Superior temporal gyrus (tissue), 1 donor: ENCODE data around the gene BCL2L14.

Experiments
- DNase-seq: peaks from one replicate; pipeline ENCODE4 v3.0.0-alpha.2; 2016; ENCODE audit errors: extremely low spot score

Gene BCL2L14, protein sequence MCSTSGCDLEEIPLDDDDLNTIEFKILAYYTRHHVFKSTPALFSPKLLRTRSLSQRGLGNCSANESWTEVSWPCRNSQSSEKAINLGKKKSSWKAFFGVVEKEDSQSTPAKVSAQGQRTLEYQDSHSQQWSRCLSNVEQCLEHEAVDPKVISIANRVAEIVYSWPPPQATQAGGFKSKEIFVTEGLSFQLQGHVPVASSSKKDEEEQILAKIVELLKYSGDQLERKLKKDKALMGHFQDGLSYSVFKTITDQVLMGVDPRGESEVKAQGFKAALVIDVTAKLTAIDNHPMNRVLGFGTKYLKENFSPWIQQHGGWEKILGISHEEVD

DNA sequence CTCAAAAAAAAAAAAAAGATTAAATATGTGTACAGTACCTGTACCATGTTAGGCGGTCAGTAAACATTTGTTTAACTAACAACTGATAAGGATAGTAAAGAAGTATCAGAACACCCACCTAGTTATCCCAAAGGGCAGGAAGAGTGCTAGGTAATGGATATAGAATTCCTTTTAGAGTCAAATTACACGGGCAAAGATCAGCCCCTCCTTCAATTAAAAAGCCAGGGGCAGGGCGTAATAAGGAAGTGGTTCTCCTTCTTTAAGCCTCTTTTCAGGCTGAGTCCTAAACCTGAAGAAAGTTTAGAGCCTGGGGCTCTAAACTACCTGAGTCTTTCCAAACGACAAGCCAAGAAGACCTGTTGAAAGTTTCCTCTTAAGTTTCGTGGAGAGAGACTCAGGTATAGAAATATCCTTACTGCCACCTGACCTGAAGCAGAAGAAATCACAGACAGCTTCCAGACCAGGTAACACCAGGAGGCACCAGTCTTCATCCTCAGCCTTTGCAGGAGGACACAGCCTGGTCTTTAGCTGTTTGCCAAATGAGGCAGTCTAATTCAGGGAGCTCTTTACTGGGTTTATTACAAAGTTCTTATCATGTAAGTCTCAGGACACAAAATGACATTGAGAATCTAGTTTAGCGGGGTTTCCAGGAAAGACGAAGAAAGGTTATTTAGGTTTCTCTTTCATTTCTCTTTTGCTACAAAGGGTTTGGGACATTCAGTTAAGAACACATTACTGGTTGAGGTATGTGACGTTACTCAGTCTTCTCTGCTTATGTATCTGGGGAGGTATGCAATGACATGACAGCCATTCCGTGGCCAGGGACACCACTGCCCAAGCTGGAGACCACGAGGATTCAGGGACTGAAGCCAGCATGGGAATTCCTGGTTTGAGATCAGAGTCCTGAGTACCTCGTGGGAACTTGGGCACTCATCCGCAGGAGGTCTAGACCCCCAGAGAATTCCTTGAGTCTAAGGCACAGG lies at the start of gene BCL2L14:
TSS of gene BCL2L14 (plus strand) at position 266 of the 983 bp plus-strand sequence. CDS start 8,367 bp downstream, outside the sequence.
- no peak for DNase-seq

DNA sequence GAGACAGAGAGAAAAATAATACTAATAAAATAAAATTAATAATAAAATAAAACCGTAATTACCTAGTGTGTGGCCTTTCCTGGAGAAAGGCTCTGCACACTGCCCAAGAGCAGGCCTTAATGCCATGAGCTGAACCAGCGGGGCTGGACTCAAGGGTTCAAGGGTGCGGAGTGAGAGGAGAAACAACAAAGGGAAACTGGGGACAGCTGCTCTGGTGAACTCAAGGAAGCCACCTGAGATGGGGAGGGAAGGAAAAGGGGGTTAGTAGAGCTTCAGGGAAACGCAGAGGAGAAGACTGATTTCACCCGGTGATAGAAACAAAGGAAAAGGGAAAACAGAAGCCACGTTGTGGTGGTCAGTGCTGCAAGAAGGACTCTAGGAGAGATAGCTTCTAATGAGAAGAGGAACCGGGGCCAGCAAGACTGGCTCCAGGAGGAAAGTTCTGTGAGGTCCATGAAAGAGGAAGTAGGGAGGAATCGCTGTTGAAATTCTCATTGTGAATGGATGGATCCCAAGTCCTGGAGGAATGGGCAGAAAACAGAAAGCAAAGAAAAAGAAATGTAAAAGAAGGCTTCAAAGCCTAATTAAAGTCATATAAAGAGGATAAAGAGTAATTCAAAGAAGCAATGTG lies 48.3 kb upstream of the BCL2L14 start:
- no peak for DNase-seq

DNA sequence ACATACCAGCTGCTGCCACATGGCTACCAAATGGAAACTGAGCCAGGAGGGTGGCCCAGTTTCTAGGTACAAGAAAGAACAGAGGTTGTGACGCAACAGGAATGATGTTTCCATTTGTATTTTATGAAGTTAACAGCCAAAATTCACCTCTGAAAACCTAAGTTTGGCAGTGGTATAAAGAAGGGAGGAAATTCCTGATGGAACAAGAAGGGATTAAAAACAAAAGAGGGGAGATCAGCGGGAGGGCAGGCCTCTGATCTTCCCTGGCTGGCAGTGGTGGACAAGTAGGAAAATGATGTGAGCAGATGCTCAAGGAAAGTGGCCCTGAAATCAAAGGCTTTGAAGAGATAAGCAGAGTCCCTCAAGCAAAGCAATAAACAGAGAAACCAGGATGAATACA lies 47.3 kb upstream of the BCL2L14 start:
- DNase-seq = no peak

DNA sequence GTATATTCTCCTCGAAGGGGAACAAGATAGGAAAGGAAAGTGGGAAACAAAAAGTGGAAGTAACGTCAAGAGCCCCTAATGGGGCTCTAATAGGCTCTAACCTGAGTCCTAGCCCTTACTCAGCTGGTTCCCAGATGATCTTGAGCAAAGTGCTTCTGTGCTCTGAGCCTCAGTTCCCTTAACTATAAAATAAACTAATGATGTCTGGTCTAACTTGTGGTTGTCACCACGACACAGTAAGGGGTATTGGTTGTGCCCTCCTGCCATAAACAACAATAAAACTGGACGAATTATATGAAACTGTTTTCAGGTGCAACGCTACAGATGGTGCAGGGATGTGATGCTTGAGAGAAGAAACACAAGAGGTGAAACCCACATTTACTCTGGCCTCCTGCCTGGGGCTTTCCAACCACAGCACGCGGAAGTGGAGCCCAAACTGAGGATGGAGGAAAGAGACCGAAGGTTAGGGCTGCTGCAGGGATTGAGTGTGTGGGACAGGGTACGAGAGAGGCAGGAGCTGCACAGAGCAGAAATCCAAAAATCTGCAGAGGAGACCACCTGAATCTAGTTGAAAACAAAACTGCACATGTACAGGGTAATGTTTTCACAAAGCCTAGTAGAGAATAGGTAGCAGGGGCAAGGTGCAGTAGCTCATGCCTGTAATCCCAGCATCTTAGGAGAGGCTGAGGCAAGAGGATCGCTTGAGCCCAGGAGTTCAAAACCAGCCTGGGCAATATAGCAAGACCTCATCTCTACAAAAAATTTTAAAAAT lies 45.6 kb upstream of the BCL2L14 start:
- DNase-seq = no peak

DNA sequence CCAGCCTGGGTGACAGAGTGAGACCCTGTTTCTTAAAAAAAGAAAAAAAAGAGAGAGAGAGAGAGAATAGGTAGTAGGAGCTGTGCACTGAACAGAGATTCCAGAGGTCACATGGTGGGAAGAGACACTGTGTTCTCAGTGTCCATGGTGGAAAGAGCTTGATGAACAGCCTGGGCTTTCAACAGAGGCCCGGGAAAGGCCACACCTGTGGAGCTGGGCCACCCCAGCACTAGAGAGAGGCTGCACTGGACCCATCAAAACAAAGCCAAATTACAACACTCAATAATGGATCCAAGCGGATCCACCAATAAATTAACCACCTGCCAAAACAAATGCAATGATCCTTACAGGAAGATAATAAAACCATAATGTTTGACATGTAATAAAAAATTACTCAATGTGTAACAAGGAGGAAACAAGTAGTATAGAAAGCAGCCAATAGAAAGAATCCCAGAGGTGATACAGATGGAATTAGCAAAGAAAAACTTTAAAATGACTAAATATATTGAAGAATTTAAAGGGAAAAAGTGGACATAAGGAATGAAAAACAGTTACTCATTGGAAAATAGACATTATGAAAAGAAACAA lies 44.8 kb upstream of the BCL2L14 start:
- DNase-seq = no peak

DNA sequence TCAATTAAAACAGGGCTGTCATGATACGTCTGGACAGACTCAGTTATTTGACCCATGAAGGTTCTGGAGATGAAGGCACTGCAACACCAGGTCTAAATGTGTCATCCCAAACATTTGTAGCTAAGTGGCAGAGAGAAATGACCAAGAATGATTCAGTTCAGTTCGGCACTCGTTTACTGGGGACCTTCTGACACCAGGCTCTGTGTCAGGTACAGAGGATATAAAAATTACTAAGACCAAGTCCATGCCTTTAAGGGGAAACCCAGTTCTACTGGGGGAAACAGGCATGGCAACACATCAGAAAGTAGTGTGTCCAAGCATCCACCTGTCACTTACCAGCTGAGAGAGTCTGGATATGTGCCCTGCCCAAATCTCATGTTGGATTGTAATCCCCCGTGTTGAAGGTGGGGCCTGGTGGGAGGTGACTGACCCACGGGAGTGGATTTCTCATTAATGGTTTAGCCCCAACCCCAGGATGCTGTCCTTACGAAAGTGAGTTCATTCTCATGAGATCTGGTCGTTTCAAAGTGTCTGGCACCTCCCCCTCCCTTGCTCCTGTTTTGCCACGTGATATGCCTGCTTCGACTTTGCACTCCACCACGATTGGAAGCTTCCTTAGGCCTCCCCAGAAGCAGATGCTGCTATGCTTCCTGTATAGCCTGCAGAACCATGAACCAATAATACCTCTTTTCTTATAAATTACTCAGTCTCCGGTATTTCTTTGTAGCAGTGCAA lies 41.9 kb upstream of the BCL2L14 start:
- DNase-seq = no peak

DNA sequence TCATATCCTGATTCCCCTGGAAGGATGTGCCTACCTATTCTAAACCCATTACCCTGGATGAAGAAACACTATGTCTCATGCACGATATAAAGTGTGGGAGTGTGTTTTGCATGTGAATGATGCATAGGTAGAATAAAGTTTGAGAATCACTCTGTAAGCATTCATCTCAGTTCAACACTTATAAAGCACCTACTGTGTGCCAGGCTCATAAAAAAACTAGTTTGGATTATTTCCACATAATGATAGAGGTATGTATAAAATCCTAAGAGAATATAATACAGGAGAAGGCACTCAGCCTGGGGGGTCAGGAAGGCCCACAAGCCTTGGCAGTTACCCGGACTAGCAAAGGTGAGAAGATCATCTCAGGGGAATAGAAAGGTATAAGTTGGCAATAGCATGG lies 41.1 kb upstream of the BCL2L14 start:
- DNase-seq = no peak

DNA sequence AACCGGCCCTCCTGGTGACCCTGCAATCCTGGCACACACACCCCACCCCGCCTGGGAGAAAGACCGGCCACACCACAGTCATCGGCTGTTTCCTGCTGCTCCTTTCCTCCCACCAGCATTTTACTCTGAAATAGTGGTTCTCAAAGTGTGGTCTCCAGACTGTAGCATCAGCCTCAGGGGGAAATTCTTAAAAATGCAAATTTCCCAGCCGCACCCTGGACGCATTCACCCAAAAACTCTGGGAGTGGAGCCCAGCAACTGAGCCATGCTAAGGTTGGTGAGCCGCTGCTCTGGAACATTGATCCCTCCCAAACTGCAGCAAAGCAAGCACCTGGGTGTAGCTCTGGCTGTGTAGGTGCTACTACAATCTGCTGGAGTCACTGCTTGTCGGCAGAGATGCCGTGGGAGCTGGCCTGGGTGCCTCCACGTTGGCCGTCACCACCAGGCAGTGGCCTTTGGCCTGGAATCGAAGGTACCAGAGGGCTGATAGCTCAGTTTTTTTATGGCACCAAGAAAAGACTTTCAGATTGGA lies 38.4 kb upstream of the BCL2L14 start:
- DNase-seq = no peak

DNA sequence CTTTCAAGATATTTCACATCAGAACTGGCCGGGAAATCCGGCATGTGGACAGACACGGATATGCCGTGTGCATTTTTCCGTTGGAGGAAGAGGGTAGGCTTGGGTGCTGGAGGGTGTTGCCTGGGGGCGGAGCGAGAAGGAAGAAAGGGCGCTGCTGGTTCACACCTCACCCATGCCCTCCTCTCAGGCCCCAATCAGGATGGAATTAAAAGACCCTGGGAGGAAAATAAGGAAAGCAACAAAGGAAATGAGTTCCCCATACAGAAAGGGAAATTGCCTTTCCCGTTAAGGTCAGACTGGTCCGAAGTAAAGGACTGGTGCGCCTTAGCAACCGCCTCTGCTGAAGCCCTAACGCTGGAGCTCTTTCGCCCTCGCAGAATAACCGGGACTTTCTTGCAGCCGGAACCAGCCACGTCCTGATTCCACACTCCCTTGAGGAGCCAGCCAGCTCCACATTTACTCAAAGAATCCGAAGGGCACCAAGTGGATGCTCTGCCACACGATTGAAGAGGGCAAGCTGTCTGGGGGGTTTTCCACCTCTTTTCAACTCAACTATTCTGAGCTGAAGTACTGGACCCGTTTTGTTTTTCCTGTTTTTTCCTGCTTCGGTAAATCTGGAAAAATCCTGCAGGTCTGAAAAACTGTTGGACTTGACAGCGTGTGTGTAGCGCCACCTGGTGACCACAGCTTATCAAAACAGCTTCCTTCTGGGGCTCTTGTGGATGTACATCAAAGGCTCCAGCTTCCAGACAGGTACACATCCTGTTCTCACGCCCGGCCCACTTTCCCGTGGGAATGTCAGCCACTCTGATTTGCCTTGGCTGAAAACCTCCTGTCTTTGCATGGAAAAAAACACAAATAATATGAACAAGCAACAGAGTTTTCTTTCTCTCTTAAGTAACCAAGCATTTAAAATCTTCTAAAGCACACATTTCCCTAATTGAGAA lies 37.6 kb upstream of the BCL2L14 start:
- peak; percentile 94 for DNase-seq

DNA sequence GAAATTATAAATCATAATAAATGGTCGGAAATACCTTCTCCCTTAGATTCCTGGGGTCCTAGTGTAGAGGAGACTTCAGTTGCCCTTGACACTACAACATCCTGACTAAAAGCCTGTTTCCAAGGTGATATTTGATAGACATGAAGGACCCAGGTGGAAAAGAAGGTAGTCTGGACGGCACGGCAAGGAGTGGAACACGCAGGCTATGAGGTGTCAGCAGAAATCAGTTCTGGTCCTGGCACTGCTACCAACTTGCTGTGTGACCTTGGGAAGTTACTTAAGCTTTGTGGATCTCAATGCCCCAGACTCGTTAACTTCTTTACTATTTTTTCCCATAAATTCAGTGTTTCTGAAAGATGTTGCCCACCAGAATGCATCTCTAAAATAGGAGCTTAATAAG lies 36.9 kb upstream of the BCL2L14 start:
- no peak for DNase-seq

DNA sequence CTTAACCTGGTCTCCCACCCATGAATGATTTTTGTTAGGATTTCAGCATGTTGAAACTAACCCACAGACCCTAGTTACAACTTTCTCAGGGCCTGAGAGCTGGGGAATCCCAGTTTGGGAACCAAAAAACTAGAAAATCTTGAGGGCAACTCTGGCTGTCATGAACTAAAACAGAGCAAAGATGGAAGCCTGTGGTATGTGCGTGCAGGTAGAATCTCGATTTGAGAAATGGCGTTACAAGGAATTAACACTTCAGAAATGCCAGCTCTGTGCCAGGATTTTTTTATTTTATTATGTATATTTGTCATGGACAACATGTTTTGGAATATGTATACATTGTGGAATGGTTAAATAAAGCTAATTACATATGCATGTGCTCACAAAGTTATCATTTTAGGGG lies 36.4 kb upstream of the BCL2L14 start:
- DNase-seq = no peak

DNA sequence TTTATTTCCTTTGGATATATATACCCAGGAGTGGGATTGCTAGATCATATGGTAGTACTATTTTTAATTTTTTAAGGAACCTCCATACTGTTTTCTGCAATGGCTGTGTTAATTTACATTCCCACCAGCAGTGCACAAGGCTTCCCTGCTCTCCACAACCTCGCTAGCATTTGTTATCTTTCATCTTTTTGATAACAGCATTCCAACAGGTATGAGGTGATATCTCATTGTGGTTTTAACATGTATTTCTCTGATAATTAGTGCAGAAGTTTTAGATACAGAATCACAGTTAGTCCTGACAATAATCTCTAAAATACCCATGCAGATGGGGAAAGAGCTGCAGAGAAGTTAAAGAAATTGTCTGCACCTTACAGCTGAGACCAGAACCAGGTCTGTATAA lies 35.5 kb upstream of the BCL2L14 start:
- DNase-seq = no peak

DNA sequence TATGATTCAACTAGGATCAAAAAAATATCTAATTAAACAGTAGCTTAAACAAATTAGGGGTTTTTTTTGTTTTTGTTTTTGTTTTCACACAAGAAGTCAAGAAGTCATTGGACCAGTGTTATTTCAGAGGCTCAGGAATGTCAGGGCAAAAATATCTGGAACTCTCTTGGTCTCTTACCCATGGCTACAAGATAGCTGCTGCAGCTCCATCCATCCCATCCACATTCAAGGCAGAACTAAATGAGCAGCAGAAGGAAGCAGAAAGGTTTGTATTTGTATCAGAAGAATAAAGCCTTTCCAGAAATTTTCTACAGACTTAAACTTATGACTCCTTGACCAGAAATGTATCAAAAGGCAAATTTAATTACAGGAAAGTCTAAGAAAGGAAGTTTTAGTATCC lies 33.8 kb upstream of the BCL2L14 start:
- no peak for DNase-seq

DNA sequence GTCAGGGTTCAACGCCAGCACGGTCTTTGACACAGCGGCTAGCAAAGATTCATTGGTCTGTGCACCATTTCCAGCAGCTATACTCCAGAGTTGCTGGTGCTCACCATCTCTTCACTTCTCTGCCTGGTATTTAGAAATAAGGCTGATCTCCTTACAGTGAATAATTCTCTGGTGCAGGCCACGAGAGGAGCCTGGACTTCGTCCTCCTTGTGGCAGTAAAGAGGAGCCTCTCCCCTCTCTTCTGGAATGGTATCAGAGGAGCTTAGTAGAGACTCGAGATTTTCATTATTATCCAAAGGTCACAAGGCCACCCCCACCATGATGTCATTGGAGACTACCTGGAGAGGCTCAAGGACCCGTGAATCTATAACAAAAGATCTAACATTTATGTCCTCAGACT lies 30.8 kb upstream of the BCL2L14 start:
- DNase-seq = no peak

DNA sequence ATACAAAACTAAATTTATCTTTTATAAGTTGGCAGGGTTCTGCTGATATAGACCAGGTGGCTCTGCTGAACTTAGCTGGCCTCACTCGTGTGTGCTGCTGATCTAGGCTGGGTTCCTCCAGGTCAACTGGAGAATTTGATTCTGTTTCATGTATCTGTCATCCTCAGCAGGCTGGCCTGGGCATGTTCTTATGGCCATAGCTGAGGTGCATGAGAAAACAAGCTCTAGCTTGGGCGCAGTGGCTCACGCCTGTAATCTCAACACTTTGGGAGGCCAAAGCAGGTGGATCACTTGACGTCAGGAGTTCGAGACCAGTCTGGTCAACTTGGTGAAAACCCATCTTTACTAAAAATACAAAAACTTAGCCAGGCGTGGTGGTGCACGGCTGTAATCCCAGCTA lies 24.3 kb upstream of the BCL2L14 start:
- DNase-seq = no peak

DNA sequence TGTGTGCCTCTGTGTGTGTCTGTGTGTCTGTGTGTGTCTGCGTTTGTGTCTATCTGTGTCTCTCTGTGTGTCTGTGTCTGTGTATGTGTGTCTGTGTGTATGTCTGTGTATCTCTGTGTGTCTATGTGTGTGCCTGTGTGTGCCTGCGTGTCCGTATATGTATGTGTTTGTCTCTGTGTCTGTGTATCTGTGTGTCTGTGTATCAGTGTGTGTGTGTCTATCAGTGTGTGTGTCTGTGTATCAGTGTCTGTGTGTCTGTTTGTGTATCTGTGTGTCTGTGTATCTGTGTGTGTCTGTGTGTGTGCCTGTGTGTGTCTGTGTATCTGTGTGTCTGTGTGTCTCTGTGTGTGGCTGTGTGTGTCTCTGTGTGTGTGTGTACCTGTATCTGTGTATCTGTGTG lies 23.1 kb upstream of the BCL2L14 start:
- DNase-seq = no peak

DNA sequence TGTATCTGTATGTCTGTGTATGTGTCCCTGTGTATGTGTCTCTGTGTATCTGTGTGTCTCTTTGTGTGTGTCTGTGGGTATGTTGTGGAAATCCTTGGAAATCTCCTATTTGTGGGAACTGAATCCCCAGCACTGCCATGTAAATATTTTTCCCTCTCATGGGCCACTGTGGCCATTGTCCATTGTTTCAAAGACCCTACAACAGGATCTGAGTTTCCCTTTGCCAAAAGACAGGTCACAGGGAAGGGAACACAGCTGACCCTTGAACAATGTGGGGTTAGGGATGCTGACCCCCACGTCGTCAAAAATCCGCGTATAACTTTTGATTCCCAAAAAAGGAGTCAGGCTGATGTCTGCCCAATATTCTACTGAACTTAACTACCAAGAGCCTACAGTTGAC lies 22.5 kb upstream of the BCL2L14 start:
- DNase-seq = no peak

DNA sequence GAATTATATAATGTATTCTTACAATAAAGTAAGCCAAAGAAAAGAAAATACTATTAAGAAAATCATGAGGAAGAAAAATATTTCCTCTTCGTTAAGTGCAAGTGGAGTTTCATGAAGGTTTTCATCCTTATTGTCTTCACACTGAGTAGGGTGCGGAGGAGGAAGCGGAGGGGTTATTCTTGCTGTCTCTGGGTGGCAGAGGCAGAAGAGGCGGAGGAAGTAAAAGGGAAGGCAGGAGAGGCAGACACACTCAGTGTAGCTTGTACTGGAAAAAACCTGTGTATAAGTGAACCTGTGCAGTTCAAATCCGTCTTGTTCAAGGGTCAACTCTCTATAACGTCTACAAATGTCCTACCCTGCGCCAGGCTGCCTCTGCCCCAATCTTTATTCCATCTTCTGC lies 22.0 kb upstream of the BCL2L14 start:
- DNase-seq = no peak

DNA sequence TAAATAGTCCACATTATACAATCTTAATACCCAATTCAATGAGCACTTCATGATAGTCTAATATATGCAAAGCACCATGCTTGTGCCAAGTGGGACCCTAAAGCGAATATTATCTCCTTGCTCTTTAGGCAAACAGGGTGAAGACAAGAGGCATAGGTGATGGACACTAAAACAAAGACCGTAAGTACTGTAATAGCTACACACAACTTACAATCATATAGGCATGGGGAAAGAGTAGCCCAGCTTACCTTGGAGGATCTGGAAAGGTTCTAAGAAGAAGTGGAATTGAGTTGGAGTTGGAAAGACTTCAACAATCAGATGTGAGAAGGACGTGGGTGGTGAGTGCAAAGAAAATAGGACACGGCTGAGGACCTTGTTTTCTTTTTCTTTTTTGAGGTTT lies 19.1 kb upstream of the BCL2L14 start:
- no peak for DNase-seq
